ENCODE measurements around the gene PANK2.
"Not testable (repeated sequence)": the region's sequence is repeated elsewhere in the genome, so short reads cannot be mapped to it uniquely, and the experiment has no call there.

Gene PANK2

DNA sequence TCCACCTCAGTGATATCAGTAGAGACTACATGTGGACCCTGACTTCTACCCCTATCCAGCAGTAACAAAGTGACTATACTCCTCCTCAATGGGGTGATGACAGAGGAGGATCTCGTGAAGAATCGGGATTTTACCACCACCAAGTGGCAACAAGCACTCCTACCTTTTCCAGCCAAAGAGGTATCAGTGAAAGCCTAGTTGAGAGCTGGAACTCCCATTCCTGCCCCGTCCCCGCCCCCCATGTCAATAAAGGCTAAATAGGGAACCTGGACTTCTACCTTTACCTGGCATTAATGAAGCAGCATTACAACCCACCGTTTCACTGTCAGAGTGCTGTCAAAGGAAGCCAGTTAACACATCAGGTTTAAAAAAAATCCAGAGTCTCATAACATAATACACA lies 80.8 kb downstream of the PANK2 start:
- intact Hi-C loops (cut with DNase I), result no loop called here
- no peak for DNase-seq

DNA sequence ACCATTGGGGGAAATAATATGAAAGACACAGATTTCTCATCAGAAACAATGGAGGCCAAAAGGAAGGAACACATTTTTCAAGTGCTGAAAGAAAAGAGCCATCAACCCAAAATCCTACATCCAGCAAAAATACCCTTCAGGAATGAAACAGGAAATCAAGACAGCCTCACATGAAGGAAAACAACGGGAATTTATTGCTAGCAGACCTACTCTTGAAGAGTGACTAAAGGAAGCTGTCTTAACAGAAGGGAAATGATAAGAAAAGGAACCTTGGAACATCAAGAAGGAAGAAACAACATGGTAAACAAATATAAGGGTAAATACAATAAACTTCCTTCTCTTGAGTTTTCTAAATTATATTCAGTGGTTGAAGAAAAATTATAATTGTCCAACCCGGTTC lies 82.0 kb downstream of the PANK2 start:
- intact Hi-C loops (cut with DNase I), result no loop called here
- no peak for DNase-seq

DNA sequence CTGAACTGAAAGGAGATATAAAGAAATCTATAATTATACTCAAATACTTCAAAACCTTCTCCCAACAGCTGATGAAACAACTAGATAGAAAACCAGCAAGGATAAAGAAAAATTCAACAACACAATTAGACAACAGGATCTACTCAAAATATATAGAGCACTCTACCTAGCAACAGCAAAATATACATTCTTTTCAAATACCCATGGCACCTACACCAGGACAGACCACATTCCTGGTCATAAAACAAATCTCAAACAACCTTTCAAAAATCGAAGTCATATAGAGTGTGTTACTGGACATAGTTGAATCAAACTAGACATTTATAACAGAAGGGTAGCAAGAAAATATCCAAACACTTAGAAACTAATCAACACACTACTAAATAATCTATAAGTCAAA lies 83.0 kb downstream of the PANK2 start:
- intact Hi-C loops (cut with DNase I), result no loop called here
- no peak for DNase-seq

DNA sequence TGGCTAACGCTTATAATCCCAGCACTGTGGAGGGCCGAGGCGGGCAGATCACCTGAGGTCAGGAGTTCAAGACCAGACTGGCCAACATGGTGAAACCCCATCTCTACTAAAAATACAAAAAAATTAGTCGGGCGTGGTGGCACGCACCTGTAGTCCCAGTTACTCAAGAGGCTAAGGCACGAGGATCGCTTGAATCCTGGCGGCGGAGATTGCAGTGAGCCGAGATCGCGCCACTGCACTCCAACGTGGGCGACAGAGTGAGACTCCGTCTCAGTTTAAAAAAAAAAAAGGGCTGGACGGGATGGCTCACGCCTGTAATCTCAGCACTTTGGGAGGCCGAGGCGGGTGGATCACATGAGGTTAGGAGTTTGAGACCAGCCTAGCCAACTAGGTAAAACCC lies 83.4 kb downstream of the PANK2 start:
- intact Hi-C loops (cut with DNase I); DNase-seq: not testable (repeated sequence)

DNA sequence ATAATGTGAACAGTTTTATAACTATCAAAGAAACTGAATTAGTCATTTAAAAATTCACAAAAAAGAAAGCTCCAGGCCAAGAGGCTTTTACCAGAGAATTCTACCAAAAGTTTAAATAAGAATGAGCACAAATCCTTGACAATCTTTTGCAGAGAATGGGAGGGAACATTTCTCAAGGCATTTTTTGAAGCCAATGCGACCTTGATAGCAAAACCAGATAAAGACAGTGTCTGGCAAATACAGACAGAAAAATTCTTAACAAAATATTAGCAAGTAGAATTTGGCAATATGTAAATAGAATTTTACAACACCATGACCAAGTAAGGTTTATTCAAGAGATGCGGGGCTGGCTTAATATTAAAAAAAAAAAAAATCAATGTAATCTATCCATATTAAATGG lies 84.5 kb downstream of the PANK2 start:
- intact Hi-C loops (cut with DNase I), result no loop called here

DNA sequence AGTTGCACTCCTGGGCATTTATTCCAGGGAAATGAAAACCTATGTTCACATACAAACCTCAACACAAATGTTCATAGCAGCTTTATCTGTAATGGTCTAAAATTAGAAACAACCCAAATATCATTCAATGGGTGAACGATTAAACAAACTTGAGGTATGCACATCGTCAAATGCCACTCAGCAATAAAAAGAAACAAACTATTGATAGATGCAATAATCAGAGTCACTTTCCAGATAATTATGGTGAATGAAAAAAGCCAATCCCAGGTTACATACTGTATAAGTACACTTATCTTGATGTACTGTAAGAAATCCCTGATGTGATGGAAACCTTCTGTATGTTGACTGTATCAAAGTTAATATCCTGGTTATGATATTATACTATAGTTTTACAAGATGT lies 87.3 kb downstream of the PANK2 start:
- DNase-seq, result no peak

More for the DNA sequence above, 84.5 kb downstream of the PANK2 start:
- DNase-seq, result no peak

More for the DNA sequence above, 87.3 kb downstream of the PANK2 start:
- intact Hi-C loops (cut with DNase I), result no loop called here

All from posterior cingulate gyrus (tissue), 11 donors.